Mammary epithelial cell (primary cell): ENCODE data around the gene KCNA2.

Experiments used
- CTCF ChIP-seq, 2 donors: IDR thresholded peaks in 1 of 2; conservative IDR thresholded peaks in 1 of 2; 2 replicates each; pipeline ENCODE4 v1.5.1; 2011 to 2012; ENCODE audit warnings: inconsistent platforms in 2 of 2, low read length in 2 of 2, mild to moderate bottlenecking in 2 of 2, control low read depth in 1 of 2, low read depth in 1 of 2; ENCODE audit not compliant: insufficient read depth in 1 of 2; ENCODE audit errors: extremely low read depth in 1 of 2
- EZH2 ChIP-seq: IDR thresholded peaks from 2 replicates; pipeline ENCODE4 v1.6.1; 2012; ENCODE audit warnings: low read length, inconsistent platforms, borderline replicate concordance

GRCh38 chr1:110545492-110545891, 60.7 kb downstream of the KCNA2 start:
- TF ChIP-seq CTCF (conservative IDR thresholded peaks at IDR 0.05 in 1 of 2, IDR thresholded peaks at IDR 0.05 in 1 of 2; ENCODE audit: extremely low read depth in 1 of 2, insufficient read depth in 1 of 2, low read depth in 1 of 2, low read length in 2 of 2) (no peak), EZH2 (no peak)
